A673 (cell line): ENCODE results near the gene GLT6D1. TPM values are rescaled to one million over a fixed set of nuclear protein-coding genes. Genes with fewer than 3 reads are reported as not detected.

Source experiments
- BruUV-seq: library from RNA; stranded (reverse); fragments of 400-500 nt; replicated peaks from 2 replicates; lab custom pipeline; 2021; lab: Mats Ljungman, UMichigan
- CTCF ChIA-PET: fragments of 300-600 bp; sonication (Branson Sonifier 250); formaldehyde crosslinking; loops from one replicate; lab custom pipeline; 2022; ENCODE audit warnings: antibody characterized with exemption; lab: Charles Lee
- POLR2A ChIA-PET: fragments of 300-600 bp; sonication (Branson Sonifier 250); formaldehyde crosslinking; loops from one replicate; lab custom pipeline; 2022; ENCODE audit warnings: antibody characterized with exemption; ENCODE audit not compliant: low non-redundant PET; lab: Charles Lee
- DNase-seq: peaks from one replicate; pipeline ENCODE4 v3.0.0-alpha.2; 2015; ENCODE audit warnings: low spot score
- H3K27ac ChIP-seq: fragments of 200-600 bp; sonication (generic); 2 replicates; pipeline ENCODE4 v1.5.1; 2016; ENCODE audit warnings: mixed run types, low read depth, mild to moderate bottlenecking, mixed read lengths, antibody characterized with exemption, low read length; ENCODE audit not compliant: poor library complexity, severe bottlenecking
- H3K27me3 ChIP-seq: fragments of 200-600 bp; sonication (generic); replicated peaks from 2 replicates; pipeline ENCODE4 v1.6.1; 2017; ENCODE audit warnings: mixed run types, low read depth, mild to moderate bottlenecking, mixed read lengths, antibody characterized with exemption, low read length; ENCODE audit not compliant: insufficient read depth, poor library complexity
- H3K36me3 ChIP-seq: fragments of 200-600 bp; sonication (generic); 2 replicates; pipeline ENCODE4 v1.6.1; 2016; ENCODE audit warnings: mixed run types, mild to moderate bottlenecking, mixed read lengths, antibody characterized with exemption, low read length; ENCODE audit not compliant: insufficient read depth, poor library complexity, severe bottlenecking
- H3K4me1 ChIP-seq: fragments of 200-600 bp; sonication (generic); 2 replicates; pipeline ENCODE4 v1.6.1; 2017; ENCODE audit warnings: mixed run types, mild to moderate bottlenecking, mixed read lengths, antibody characterized with exemption, low read length; ENCODE audit not compliant: insufficient read depth, poor library complexity, severe bottlenecking
- H3K4me3 ChIP-seq: fragments of 200-600 bp; sonication (generic); 2 replicates; pipeline ENCODE4 v1.5.1; 2016; ENCODE audit warnings: low read depth, mixed run types, mild to moderate bottlenecking, mixed read lengths, low read length; ENCODE audit not compliant: poor library complexity, severe bottlenecking
- H3K9me3 ChIP-seq: fragments of 200-600 bp; sonication (generic); 2 replicates; pipeline ENCODE4 v1.6.1; 2016; ENCODE audit warnings: mixed run types, low read depth, mild to moderate bottlenecking, mixed read lengths, antibody characterized with exemption, low read length; ENCODE audit not compliant: poor library complexity, severe bottlenecking
- EZH2 ChIP-seq: fragments of 200-600 bp; sonication (generic); IDR thresholded peaks from 2 replicates; pipeline ENCODE4 v1.6.1; 2017; ENCODE audit warnings: borderline replicate concordance, low read depth, mild to moderate bottlenecking, mixed read lengths, antibody characterized with exemption, low read length; ENCODE audit not compliant: poor library complexity, severe bottlenecking
- intact Hi-C: fragments of 100-400 bp; cut with micrococcal nuclease; formaldehyde crosslinking; loops from one replicate; pipeline ENCODE4 v1.10.0; 2022; ENCODE audit not compliant: unreplicated experiment
- total RNA-seq: library from RNA; stranded (reverse); gene quantifications from 2 replicates; pipeline ENCODE4 v1.2.3, GENCODE V29; 2021
- TF ChIP-seq, protein P1 (sequence below): fragments of 300-800, 200-600 bp; sonication (generic); conservative IDR thresholded peaks from 2 replicates; pipeline ENCODE4 v1.5.1; 2017; ENCODE audit warnings: low read depth, mild to moderate bottlenecking, antibody characterized with exemption, low read length, moderate library complexity, mixed read lengths

The GLT6D1 gene
- total RNA-seq, 1 experiment from 2014 or later: not detected

GRCh38 chr9:135667463-135668001, 28.2 kb upstream of the GLT6D1 start:
- peaks cover 3% of the 10 kb centered on the region for H3K27me3 ChIP-seq
- ChIA-PET POLR2A (no interaction called here), CTCF (no interaction called here)
- intact Hi-C loops: no loop called here
- no peaks in the 10 kb centered on the region for H3K9me3 ChIP-seq
- H3K27ac ChIP-seq: no peak overlapping the region
- no TSS peak for BruUV-seq
- H3K4me1 ChIP-seq: no peaks in the 10 kb centered on the region
- TF ChIP-seq, protein P1, sequence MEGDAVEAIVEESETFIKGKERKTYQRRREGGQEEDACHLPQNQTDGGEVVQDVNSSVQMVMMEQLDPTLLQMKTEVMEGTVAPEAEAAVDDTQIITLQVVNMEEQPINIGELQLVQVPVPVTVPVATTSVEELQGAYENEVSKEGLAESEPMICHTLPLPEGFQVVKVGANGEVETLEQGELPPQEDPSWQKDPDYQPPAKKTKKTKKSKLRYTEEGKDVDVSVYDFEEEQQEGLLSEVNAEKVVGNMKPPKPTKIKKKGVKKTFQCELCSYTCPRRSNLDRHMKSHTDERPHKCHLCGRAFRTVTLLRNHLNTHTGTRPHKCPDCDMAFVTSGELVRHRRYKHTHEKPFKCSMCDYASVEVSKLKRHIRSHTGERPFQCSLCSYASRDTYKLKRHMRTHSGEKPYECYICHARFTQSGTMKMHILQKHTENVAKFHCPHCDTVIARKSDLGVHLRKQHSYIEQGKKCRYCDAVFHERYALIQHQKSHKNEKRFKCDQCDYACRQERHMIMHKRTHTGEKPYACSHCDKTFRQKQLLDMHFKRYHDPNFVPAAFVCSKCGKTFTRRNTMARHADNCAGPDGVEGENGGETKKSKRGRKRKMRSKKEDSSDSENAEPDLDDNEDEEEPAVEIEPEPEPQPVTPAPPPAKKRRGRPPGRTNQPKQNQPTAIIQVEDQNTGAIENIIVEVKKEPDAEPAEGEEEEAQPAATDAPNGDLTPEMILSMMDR: no peak
- TF ChIP-seq EZH2: no peak
- no peaks in the 10 kb centered on the region for H3K36me3 ChIP-seq
- no peak overlapping the region for H3K4me3 ChIP-seq
- no peak for DNase-seq

DNA sequence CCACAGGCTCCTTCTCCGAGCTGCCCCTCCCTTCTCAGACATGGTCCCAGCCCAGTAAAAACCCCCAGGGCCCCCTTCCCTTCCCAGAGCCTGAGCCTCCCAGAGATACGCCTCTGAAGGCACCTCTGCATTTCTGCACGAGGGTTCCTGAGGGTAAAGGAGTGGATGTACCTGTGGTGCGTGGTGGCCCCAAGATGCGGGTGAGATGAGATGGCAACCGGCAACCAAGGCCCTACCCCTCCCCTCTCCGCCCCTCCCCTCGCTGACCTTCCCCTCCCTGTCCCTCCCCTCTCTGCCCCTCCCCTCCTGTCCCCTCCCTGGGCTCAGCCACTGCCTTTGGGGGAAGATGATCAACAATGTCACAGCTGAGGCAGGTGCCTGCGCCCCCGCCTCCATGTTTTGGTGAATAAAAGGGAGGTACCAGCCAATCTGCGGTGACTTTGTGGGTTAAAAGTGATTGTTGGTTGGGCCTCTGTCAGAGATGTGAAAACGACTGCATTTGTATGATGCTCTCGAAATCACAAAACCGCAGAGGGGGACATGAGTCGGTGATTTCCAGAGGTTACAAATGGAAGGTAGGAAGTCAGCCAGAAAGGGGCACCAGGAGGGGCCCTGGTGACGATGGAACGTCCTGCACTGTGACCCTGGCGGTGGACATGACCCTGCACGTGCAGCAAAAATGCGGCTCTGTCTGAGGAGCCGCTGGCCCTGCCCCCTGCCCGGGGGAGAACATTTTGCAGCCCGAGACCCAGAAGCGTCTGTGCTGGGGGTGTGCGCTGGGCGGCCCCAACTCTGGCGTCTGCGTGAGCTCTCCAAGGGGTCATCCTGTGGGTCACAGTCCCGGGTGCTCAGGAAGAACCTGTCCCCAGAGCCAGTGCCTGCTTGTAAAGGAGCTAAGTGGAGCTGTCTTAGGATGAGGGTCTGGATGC, 27.5 kb upstream of the GLT6D1 start:
- Histone ChIP-seq H3K9me3 (no peaks in the 10 kb centered on the region), H3K27me3 (peaks cover 3% of the 10 kb centered on the region), H3K27ac (no peak overlapping the region), H3K4me3 (no peak overlapping the region), H3K4me1 (no peaks in the 10 kb centered on the region), H3K36me3 (no peaks in the 10 kb centered on the region)
- no peak for DNase-seq
- ChIA-PET POLR2A (no interaction called here), CTCF (no interaction called here)
- intact Hi-C loops: no loop called here
- BruUV-seq: no TSS peak
- TF ChIP-seq, protein P1: no peak
- TF ChIP-seq EZH2: no peak

DNA sequence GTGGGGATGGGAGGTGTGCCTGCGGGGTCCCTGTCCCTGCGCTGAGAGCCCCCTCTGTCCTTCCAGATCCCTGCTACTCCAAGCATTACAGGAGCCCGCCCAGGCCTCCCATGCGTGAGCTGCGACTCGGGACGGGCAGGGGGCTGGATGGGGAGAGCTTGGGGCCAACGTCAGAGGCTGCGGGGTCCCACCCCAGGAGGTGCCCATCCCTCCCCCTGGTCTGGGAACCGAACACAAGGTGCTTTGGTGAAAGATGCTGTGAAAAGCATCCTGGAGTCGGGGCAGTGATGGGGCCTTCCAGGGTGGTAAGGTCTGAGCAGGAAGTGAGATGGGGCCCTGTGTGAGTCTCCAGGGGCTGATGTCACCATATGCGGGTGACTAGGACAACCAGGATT, 26.5 kb upstream of the GLT6D1 start:
- Histone ChIP-seq H3K9me3 (no peaks in the 10 kb centered on the region), H3K36me3 (no peaks in the 10 kb centered on the region), H3K27ac (no peak overlapping the region), H3K4me3 (no peak overlapping the region), H3K27me3 (peaks cover 3% of the 10 kb centered on the region), H3K4me1 (no peaks in the 10 kb centered on the region)
- DNase-seq: no peak
- intact Hi-C loops: no loop called here
- CTCF ChIA-PET: no interaction called here
- POLR2A ChIA-PET: no interaction called here
- TF ChIP-seq EZH2: no peak
- TF ChIP-seq, protein P1: no peak
- BruUV-seq: no TSS peak
